Stomach (tissue), 9 donors: ENCODE data around the gene HRCT1. TPM values are rescaled to one million over a fixed set of nuclear protein-coding genes. Genes with fewer than 3 reads are reported as not detected.

Experiments
- DNase-seq, 2 donors: peaks; one replicate each; pipeline versions ENCODE4 v3.0.0 to v3.0.0-alpha.2; 2013 to 2019
- H3K27ac ChIP-seq, 5 donors: fragments of 200-600 bp in 4 of 5; sonication (generic) in 4 of 5; one replicate each; pipeline ENCODE4 v1.5.1; 2013 to 2019; ENCODE audit warnings: mild to moderate bottlenecking in 1 of 5, moderate library complexity in 1 of 5
- H3K27me3 ChIP-seq, 3 donors: fragments of 200-600 bp; sonication (generic); one replicate each; pipeline ENCODE4 v1.5.1; 2017 to 2019; ENCODE audit warnings: mixed run types in 1 of 3
- H3K36me3 ChIP-seq, 4 donors: fragments of 200-600 bp; sonication (generic); 1 replicate in 3 of 4; 2 replicates in 1 of 4; pipeline ENCODE4 v1.5.1; 2016 to 2019
- H3K4me1 ChIP-seq, 4 donors: fragments of 200-600 bp; sonication (generic); one replicate each; pipeline ENCODE4 v1.5.1; 2016 to 2019
- H3K4me3 ChIP-seq, 4 donors: fragments of 200-600 bp; sonication (generic) in 3 of 4; one replicate each; pipeline ENCODE4 v1.5.1; 2016 to 2019; ENCODE audit warnings: mild to moderate bottlenecking in 1 of 4
- H3K9me3 ChIP-seq, 4 donors: fragments of 200-600 bp; sonication (generic); one replicate each; pipeline ENCODE4 v1.5.1; 2016 to 2019
- EP300 ChIP-seq: sonication (generic); formaldehyde crosslinking; IDR thresholded peaks from one replicate; pipeline ENCODE4 v1.6.1; 2017; ENCODE audit warnings: antibody characterized with exemption
- POLR2A ChIP-seq, 4 donors: fragments of 450-650 bp; IDR thresholded peaks; one replicate each; pipeline ENCODE4 v1.6.1; 2016; ENCODE audit warnings: antibody characterized with exemption in 4 of 4, control low read depth in 2 of 4, mild to moderate bottlenecking in 1 of 4, moderate library complexity in 1 of 4
- POLR2AphosphoS5 ChIP-seq, 3 donors: sonication (generic); formaldehyde crosslinking; IDR thresholded peaks; one replicate each; pipeline ENCODE4 v1.6.1; 2016; ENCODE audit warnings: antibody characterized with exemption in 3 of 3
- WGBS, 5 donors: extraction: QIAGEN DNeasy Blood & Tissue Kit in 3 of 5; methylation state at CpG; one replicate each; pipeline versions ENCODE4 v1.1.5 to v1.1.7; 2013 to 2018; 5-methylcytosine and 5-hydroxymethylcytosine counted together
- intact Hi-C: fragments of 100-400 bp; cut with DNase I; formaldehyde crosslinking; loops from one replicate; pipeline ENCODE4 v1.15.1; 2023; ENCODE audit warnings: low total_unique reads
- polyA plus RNA-seq, 3 donors: library from polyadenylated mRNA; stranded (reverse); fragments of 200-250 nt; gene quantifications; one replicate each; pipeline ENCODE4 v1.2.3, GENCODE V29; 2013
- total RNA-seq, 5 donors: library from RNA; depleted of rRNA; stranded (reverse); fragments of >200 nt; gene quantifications; one replicate each; pipeline versions ENCODE4 v1.1.0 to v1.2.3, GENCODE V29; 2014 to 2016
- TF ChIP-seq, protein P1 (sequence below), 7 experiments: fragments of 450-650 bp in 4 of 7; fragments of 200-600 bp in 3 of 7; sonication (generic) in 3 of 7; IDR thresholded peaks; one replicate each; pipeline ENCODE4 v1.5.1; 2016 to 2019; ENCODE audit warnings: antibody characterized with exemption in 7 of 7, control low read depth in 2 of 7, mild to moderate bottlenecking in 1 of 7
- donor health status: healthy with polysubstance abuse.
- donor health status: Bipolar disorder and iron deficiency.
- donor health status: healthy.

The HRCT1 gene
- total and polyA plus RNA-seq, 8 donors = 0.50 to 28.7 (median 5.3) TPM; not detected in 2

- 21 to 53% (median 32%) methylated on average over 5 to 9 of the region's 9 CpGs for WGBS, 5 donors
- Histone ChIP-seq H3K27ac (peak overlapping the region; percentile 27 to 70 (median 54)), H3K4me1 (peaks cover 17 to 48% (median 27%) of the 10 kb centered on the region in 4 donors), H3K36me3 (no peaks in the 10 kb centered on the region), H3K9me3 (no peaks in the 10 kb centered on the region), H3K4me3 (no peak overlapping the region), H3K27me3 (no peaks in the 10 kb centered on the region)
- intact Hi-C loops = no loop called here
- TF ChIP-seq, protein P1, sequence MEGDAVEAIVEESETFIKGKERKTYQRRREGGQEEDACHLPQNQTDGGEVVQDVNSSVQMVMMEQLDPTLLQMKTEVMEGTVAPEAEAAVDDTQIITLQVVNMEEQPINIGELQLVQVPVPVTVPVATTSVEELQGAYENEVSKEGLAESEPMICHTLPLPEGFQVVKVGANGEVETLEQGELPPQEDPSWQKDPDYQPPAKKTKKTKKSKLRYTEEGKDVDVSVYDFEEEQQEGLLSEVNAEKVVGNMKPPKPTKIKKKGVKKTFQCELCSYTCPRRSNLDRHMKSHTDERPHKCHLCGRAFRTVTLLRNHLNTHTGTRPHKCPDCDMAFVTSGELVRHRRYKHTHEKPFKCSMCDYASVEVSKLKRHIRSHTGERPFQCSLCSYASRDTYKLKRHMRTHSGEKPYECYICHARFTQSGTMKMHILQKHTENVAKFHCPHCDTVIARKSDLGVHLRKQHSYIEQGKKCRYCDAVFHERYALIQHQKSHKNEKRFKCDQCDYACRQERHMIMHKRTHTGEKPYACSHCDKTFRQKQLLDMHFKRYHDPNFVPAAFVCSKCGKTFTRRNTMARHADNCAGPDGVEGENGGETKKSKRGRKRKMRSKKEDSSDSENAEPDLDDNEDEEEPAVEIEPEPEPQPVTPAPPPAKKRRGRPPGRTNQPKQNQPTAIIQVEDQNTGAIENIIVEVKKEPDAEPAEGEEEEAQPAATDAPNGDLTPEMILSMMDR (IDR thresholded peaks at IDR 0.05) = no peak
- TF ChIP-seq POLR2A (IDR thresholded peaks at IDR 0.05) = no peak
- TF ChIP-seq EP300 = no peak
- peak; percentile 46 to 63 (median 49) for TF ChIP-seq POLR2AphosphoS5 (IDR thresholded peaks at IDR 0.05)
- DNase-seq = peak; percentile 74 to 91
Measured at GRCh38 chr9:35914301-35914807, 8.4 kb downstream of the HRCT1 start.

GRCh38 chr9:35915681-35916294 is 9.8 kb downstream of the HRCT1 start:
- H3K4me1 ChIP-seq = peaks cover 3 to 34% (median 12%) of the 10 kb centered on the region in 4 donors
- WGBS, 5 donors = 79 to 90% (median 84%) methylated on average over 16 of the region's 16 CpGs
- intact Hi-C loops = no loop called here
- no peaks in the 10 kb centered on the region for H3K36me3 ChIP-seq
- no peak for DNase-seq
- H3K9me3 ChIP-seq = no peaks in the 10 kb centered on the region
- TF ChIP-seq, protein P1 (IDR thresholded peaks at IDR 0.05) = no peak
- no peak for TF ChIP-seq POLR2A (IDR thresholded peaks at IDR 0.05)
- no peak for TF ChIP-seq EP300
- TF ChIP-seq POLR2AphosphoS5 (IDR thresholded peaks at IDR 0.05) = no peak
- H3K27ac ChIP-seq = peak overlapping the region in 4 of 5 donors; percentile 26 to 58 (median 40)
- H3K4me3 ChIP-seq = no peak overlapping the region
- no peaks in the 10 kb centered on the region for H3K27me3 ChIP-seq

GRCh38 chr9:35917261-35917660 is 11.3 kb downstream of the HRCT1 start:
- Histone ChIP-seq H3K9me3 (no peaks in the 10 kb centered on the region), H3K4me3 (no peak overlapping the region), H3K4me1 (peaks cover 0 to 22% (median 4%) of the 10 kb centered on the region in 4 donors), H3K27me3 (no peaks in the 10 kb centered on the region), H3K27ac (peak overlapping the region in 3 of 5 donors; percentile 37 to 58 (median 46)), H3K36me3 (no peaks in the 10 kb centered on the region)
- no peak for TF ChIP-seq POLR2A (IDR thresholded peaks at IDR 0.05)
- TF ChIP-seq, protein P1 (IDR thresholded peaks at IDR 0.05) = no peak
- TF ChIP-seq EP300 = no peak
- no peak for TF ChIP-seq POLR2AphosphoS5 (IDR thresholded peaks at IDR 0.05)
- 78 to 95% (median 93%) methylated on average over 2 to 4 of the region's 4 CpGs for WGBS, 5 donors
- DNase-seq = no peak
- intact Hi-C loops = no loop called here

DNA sequence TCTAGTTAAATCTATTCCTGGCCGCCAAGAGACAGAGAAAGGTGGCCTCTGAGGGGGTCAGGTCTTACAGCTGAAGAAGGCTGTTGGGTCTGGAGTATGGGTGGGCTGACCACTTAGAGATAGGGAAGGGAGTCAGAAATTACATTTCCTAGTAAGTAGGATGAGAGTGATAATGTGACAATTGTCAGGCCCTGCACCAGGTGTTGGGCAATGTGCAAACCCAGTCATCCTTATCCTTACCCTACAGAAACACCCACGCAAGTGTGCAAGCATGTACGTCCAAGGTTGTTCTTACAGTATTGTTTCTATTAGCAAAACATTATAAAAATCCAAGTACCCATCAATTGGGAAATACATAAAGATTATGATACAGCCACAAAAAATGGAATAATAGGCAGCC is 12.8 kb downstream of the HRCT1 start:
- intact Hi-C loops = no loop called here
- H3K27me3 ChIP-seq = no peaks in the 10 kb centered on the region
- no peak for DNase-seq
- peak overlapping the region in 2 of 5 donors; percentile 13 to 29 for H3K27ac ChIP-seq
- 75 to 96% (median 95%) methylated on average over 3 of the region's 3 CpGs for WGBS, 5 donors
- H3K36me3 ChIP-seq = no peaks in the 10 kb centered on the region
- H3K9me3 ChIP-seq = no peaks in the 10 kb centered on the region
- TF ChIP-seq, protein P1 (IDR thresholded peaks at IDR 0.05) = no peak
- TF ChIP-seq EP300 = no peak
- no peak for TF ChIP-seq POLR2AphosphoS5 (IDR thresholded peaks at IDR 0.05)
- TF ChIP-seq POLR2A (IDR thresholded peaks at IDR 0.05) = no peak
- H3K4me1 ChIP-seq = peaks cover 2 to 22% (median 11%) of the 10 kb centered on the region in 4 donors
- H3K4me3 ChIP-seq = no peak overlapping the region
